K562 (cell line): ENCODE measurements around the gene OR10A7. TPM values are rescaled to one million over a fixed set of nuclear protein-coding genes. Genes with fewer than 3 reads are reported as not detected.

Experiments
- ATAC-seq: fragments of 200-7000 bp; cut with Tn5 transposase; 3 replicates; pipeline ENCODE4 v1.9.1; 2020; ENCODE audit warnings: moderate library complexity
- BruUV-seq: library from RNA; stranded (reverse); fragments of 400-500 nt; replicated peaks from 2 replicates; lab custom pipeline; 2021; lab: Mats Ljungman, UMichigan
- CTCF ChIA-PET: fragments of 300-600 bp; formaldehyde crosslinking; extraction: SDS; loops from one replicate; lab custom pipeline; 2021; ENCODE audit warnings: low intra/inter-chr PET ratio; lab: Yijun Ruan, JAX
- POLR2A ChIA-PET: fragments of 300-600, 350-650 bp; sonication (Branson Sonifier 250); formaldehyde crosslinking; extraction: SDS; loops from one replicate; lab custom pipeline; 2021; ENCODE audit warnings: antibody characterized with exemption, inconsistent platforms; lab: Yijun Ruan, JAX
- DNase-seq, 4 experiments: peaks; one replicate each; pipeline versions ENCODE4 v3.0.0 to v3.0.0-alpha.2; 2011 to 2018; ENCODE audit warnings: low spot score in 3 of 4, mixed read lengths in 3 of 4; ENCODE audit errors: extremely low read depth in 1 of 4
- FAIRE-seq: peaks from 2 replicates; lab custom pipeline; 2011; peaks lifted over from hg19 to GRCh38; lab: Jason Lieb, UNC
- H2AFZ ChIP-seq: 2 replicates; pipeline ENCODE4 v1.6.0; 2011; ENCODE audit warnings: low read depth, low read length, control low read depth, inconsistent platforms
- H3K27ac ChIP-seq: fragments of 200-600 bp; 3 replicates; pipeline ENCODE4 v1.8.0; 2011; ENCODE audit warnings: low read depth, mild to moderate bottlenecking, control low read depth, inconsistent platforms, low read length, moderate library complexity, mixed read lengths; ENCODE audit errors: extremely low read depth
- H3K27me3 ChIP-seq, 2 experiments: fragments of 300-600 bp in 1 of 2; 2 replicates in 1 of 2; 3 replicates in 1 of 2; pipeline versions ENCODE4 v1.6.0 to v1.8.0; 2011; ENCODE audit warnings: inconsistent platforms in 2 of 2, low read length in 2 of 2, mild to moderate bottlenecking in 1 of 2, mixed read lengths in 1 of 2, moderate library complexity in 1 of 2; ENCODE audit not compliant: control insufficient read depth in 2 of 2, insufficient read depth in 2 of 2
- H3K36me3 ChIP-seq: fragments of 300-600 bp; 3 replicates; pipeline ENCODE4 v1.8.0; 2011; ENCODE audit warnings: mild to moderate bottlenecking, low read length, inconsistent platforms; ENCODE audit not compliant: control insufficient read depth, insufficient read depth
- H3K4me1 ChIP-seq, 2 experiments: fragments of 200-600 bp in 1 of 2; replicated peaks in 1 of 2; 2 replicates in 1 of 2; 3 replicates in 1 of 2; pipeline versions ENCODE4 v1.5.1 to v1.8.0; 2011; ENCODE audit warnings: inconsistent platforms in 2 of 2, low read length in 2 of 2, mild to moderate bottlenecking in 1 of 2, mixed read lengths in 1 of 2, moderate library complexity in 1 of 2; ENCODE audit not compliant: control insufficient read depth in 2 of 2, insufficient read depth in 2 of 2
- H3K4me2 ChIP-seq: 2 replicates; pipeline ENCODE4 v1.6.1; 2011; ENCODE audit warnings: low read length, control low read depth, inconsistent platforms, mixed read lengths; ENCODE audit not compliant: insufficient read depth
- H3K4me3 ChIP-seq: fragments of 200-600 bp; sonication (generic), shearing (Covaris generic); 2 replicates; pipeline ENCODE4 v1.5.1; 2016; ENCODE audit warnings: control low read depth, inconsistent platforms
- H3K79me2 ChIP-seq: fragments of 200-600 bp; 3 replicates; pipeline ENCODE4 v1.8.0; 2011; ENCODE audit warnings: low read length, inconsistent platforms; ENCODE audit not compliant: control insufficient read depth, insufficient read depth
- H3K9ac ChIP-seq, 2 experiments: 2 replicates each; pipeline versions ENCODE4 v1.6.0 to v1.6.1; 2011; ENCODE audit warnings: low read depth in 2 of 2, low read length in 2 of 2, control low read depth in 1 of 2, inconsistent platforms in 1 of 2, mild to moderate bottlenecking in 1 of 2, mixed read lengths in 1 of 2; ENCODE audit not compliant: insufficient read depth in 1 of 2
- H3K9me1 ChIP-seq: one replicate; pipeline ENCODE4 v1.6.0; 2011; ENCODE audit warnings: inconsistent platforms, mild to moderate bottlenecking, low read length, moderate library complexity; ENCODE audit not compliant: control insufficient read depth, insufficient read depth
- H3K9me3 ChIP-seq: replicated peaks from 2 replicates; pipeline ENCODE4 v1.5.1; 2011; ENCODE audit warnings: low read depth, low read length, inconsistent platforms; ENCODE audit not compliant: control insufficient read depth, insufficient read depth
- H4K20me1 ChIP-seq: replicated peaks from 2 replicates; pipeline ENCODE4 v1.6.1; 2011; ENCODE audit warnings: low read length, inconsistent platforms, mixed read lengths; ENCODE audit not compliant: control insufficient read depth, insufficient read depth
- BACH1 ChIP-seq: fragments of 200-800 bp; sonication (Bioruptor generic); IDR thresholded peaks from 2 replicates; pipeline ENCODE4 v1.6.1; 2016; ENCODE audit warnings: missing genetic modification characterization, missing compliant biosample characterization
- C11orf30 ChIP-seq: fragments of 450-650 bp; IDR thresholded peaks from 2 replicates; pipeline ENCODE4 v1.6.1; 2016; ENCODE audit warnings: low read depth, mild to moderate bottlenecking
- CEBPG ChIP-seq, 3 experiments: fragments of 200-800 bp in 1 of 3; sonication (Bioruptor generic) in 1 of 3; sonication (generic) in 1 of 3; formaldehyde crosslinking in 1 of 3; IDR thresholded peaks in 2 of 3; conservative IDR thresholded peaks in 1 of 3; 2 replicates each; pipeline versions ENCODE4 v1.6.1 to v1.8.0; 2016 to 2022; ENCODE audit warnings: missing compliant biosample characterization in 2 of 3, missing genetic modification characterization in 2 of 3, mild to moderate bottlenecking in 1 of 3, missing genetic modification reagents in 1 of 3
- ELF4 ChIP-seq: fragments of 450-650 bp; formaldehyde crosslinking; IDR thresholded peaks from 2 replicates; pipeline ENCODE4 v1.4.0; 2022; ENCODE audit warnings: missing genetic modification characterization
- ETV6 ChIP-seq, 3 experiments: fragments of 150-350 bp in 1 of 3; sonication (generic) in 1 of 3; formaldehyde crosslinking in 1 of 3; IDR thresholded peaks; 2 replicates each; pipeline versions ENCODE4 v1.6.1 to v1.8.0; 2014 to 2022; ENCODE audit warnings: borderline replicate concordance in 2 of 3, low read depth in 2 of 3, antibody characterized with exemption in 1 of 3, low read length in 1 of 3, mild to moderate bottlenecking in 1 of 3, missing genetic modification reagents in 1 of 3
- MAZ ChIP-seq, 2 experiments: fragments of 450-650 bp in 1 of 2; sonication (generic) in 1 of 2; formaldehyde crosslinking; IDR thresholded peaks in 1 of 2; conservative IDR thresholded peaks in 1 of 2; 2 replicates each; pipeline versions ENCODE4 v1.4.0 to v1.5.0; 2020; ENCODE audit warnings: mild to moderate bottlenecking in 1 of 2, missing genetic modification reagents in 1 of 2
- PHB2 ChIP-seq: fragments of 450-650 bp; IDR thresholded peaks from 2 replicates; pipeline ENCODE4 v1.6.1; 2017; ENCODE audit warnings: low read depth
- SMARCA5 ChIP-seq: fragments of 450-650 bp; IDR thresholded peaks from 2 replicates; pipeline ENCODE4 v1.6.1; 2016
- ZNF780A ChIP-seq: fragments of 250-450 bp; sonication (Bioruptor Pico); IDR thresholded peaks from 2 replicates; pipeline ENCODE4 v1.5.0; 2021; ENCODE audit warnings: mild to moderate bottlenecking
- WGBS: fragments of 100-300 bp; shearing (Covaris generic); methylation state at CpG from one replicate; pipeline ENCODE4 v1.1.6; 2016; ENCODE audit warnings: low coverage, mixed read lengths; ENCODE audit not compliant: insufficient coverage; ENCODE audit errors: missing lambda C conversion rate; 5-methylcytosine and 5-hydroxymethylcytosine counted together
- in situ Hi-C: fragments of 300-500 bp; cut with MboI; formaldehyde crosslinking; loops from 4 replicates; pipeline ENCODE4 v1.15.0; 2018; ENCODE audit warnings: inconsistent platforms, mixed read lengths
- intact Hi-C: fragments of 100-400 bp; cut with micrococcal nuclease; formaldehyde crosslinking; loops from 2 replicates; pipeline ENCODE4 v1.14.2; 2022
- polyA plus RNA-seq, 8 experiments: library from polyadenylated mRNA; depleted of rRNA in 4 of 8; stranded (reverse) in 5 of 8; unstranded in 3 of 8; fragments of >200 nt; fragmentation: Nextera tagmentation in 2 of 8; fragmentation: Illumina TruSeq in 1 of 8; extraction: Ambion mirVana in 2 of 8; extraction: Trizol in 1 of 8; gene quantifications; 2 replicates each; pipeline versions ENCODE4 v1.2.1 to v1.2.3, GENCODE V29; 2011 to 2014; ENCODE audit warnings: inconsistent platforms in 1 of 8, missing spikeins in 1 of 8
- total RNA-seq, 7 experiments: library from RNA; depleted of rRNA in 6 of 7; stranded (reverse); fragments of >200 nt in 6 of 7; fragmentation: Illumina TruSeq in 2 of 7; extraction: Trizol in 2 of 7; gene quantifications; 2 replicates each; pipeline versions ENCODE4 v1.2.1 to v1.2.3, GENCODE V29; 2011 to 2021; ENCODE audit warnings: low replicate concordance in 1 of 7

The OR10A7 gene
- total and polyA plus RNA-seq, 9 of the 15 experiments (the other 6 are each of a cell fraction or from before 2014, with no cell fraction given): not detected

DNA sequence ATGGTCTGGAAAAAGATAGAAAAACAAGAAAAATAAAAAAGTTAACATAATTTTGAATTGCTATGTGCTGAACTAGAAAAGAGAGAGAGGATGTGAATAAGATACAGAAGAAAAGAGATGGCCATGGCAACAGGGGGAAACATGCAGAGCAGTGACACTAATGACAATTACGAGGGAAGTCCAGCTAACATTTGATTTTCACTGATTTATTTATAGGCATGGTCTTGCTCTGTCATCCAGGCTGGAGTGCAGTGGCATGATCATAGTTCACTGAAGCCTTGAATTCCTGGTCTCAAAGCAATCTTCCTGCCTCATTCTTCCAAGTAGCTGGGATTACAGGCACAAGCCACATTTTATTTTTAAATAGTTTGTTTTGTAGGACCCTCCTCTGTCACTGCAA, 25.3 kb downstream of the OR10A7 start:
- no peak for FAIRE-seq
- WGBS: 0% methylated on average over 1 of the region's 1 CpG
- no peaks in the 10 kb centered on the region for H3K9me1 ChIP-seq
- H4K20me1 ChIP-seq: no peaks in the 10 kb centered on the region
- H3K4me1 ChIP-seq: no peaks in the 10 kb centered on the region
- DNase-seq: no peak
- BruUV-seq: no TSS peak
- no peak overlapping the region for H3K4me3 ChIP-seq
- H2AFZ ChIP-seq: no peak overlapping the region
- H3K79me2 ChIP-seq: no peaks in the 10 kb centered on the region
- no peaks in the 10 kb centered on the region for H3K9me3 ChIP-seq
- intact Hi-C loops (no loop called here), in situ Hi-C loops (no loop called here)
- H3K9ac ChIP-seq: no peak overlapping the region
- ATAC-seq: no peak
- no peak overlapping the region for H3K27ac ChIP-seq
- H3K36me3 ChIP-seq: no peaks in the 10 kb centered on the region
- CTCF ChIA-PET: no interaction called here
- peaks cover 0 to 13% of the 10 kb centered on the region in 2 experiments; a peak in 1 of 5 replicates for H3K27me3 ChIP-seq
- POLR2A ChIA-PET: no interaction called here
- no peak overlapping the region for H3K4me2 ChIP-seq
- TF ChIP-seq CEBPG (CRISPR knock-in tag; IDR thresholded peaks at IDR 0.05): no peak
- TF ChIP-seq CEBPG (tag; conservative IDR thresholded peaks at IDR 0.05 in 1 of 2, IDR thresholded peaks at IDR 0.05 in 1 of 2): no peak
- TF ChIP-seq ZNF780A (CRISPR knock-in tag): no peak
- no peak for TF ChIP-seq ETV6 (IDR thresholded peaks at IDR 0.05; ENCODE audit: borderline replicate concordance in 1 of 2, low read depth in 2 of 2, low read length in 1 of 2)
- TF ChIP-seq ETV6 (CRISPR knock-in tag; IDR thresholded peaks at IDR 0.05; ENCODE audit: borderline replicate concordance): no peak
- no peak for TF ChIP-seq C11orf30
- TF ChIP-seq ELF4: no peak
- no peak for TF ChIP-seq MAZ (CRISPR knock-in tag; conservative IDR thresholded peaks at IDR 0.05 in 1 of 2, IDR thresholded peaks at IDR 0.05 in 1 of 2)
- no peak for TF ChIP-seq BACH1 (tag)
- no peak for TF ChIP-seq PHB2
- TF ChIP-seq SMARCA5: no peak
